HG02588 (cell line): ENCODE data around the gene ADAMTS8.

Source experiments
- ATAC-seq: cut with Tn5 transposase; IDR thresholded peaks from one replicate; pipeline ENCODE4 v1.9.1; 2021; ENCODE audit warnings: mild to moderate bottlenecking, moderate library complexity; ENCODE audit not compliant: unreplicated experiment

Gene ADAMTS8, protein sequence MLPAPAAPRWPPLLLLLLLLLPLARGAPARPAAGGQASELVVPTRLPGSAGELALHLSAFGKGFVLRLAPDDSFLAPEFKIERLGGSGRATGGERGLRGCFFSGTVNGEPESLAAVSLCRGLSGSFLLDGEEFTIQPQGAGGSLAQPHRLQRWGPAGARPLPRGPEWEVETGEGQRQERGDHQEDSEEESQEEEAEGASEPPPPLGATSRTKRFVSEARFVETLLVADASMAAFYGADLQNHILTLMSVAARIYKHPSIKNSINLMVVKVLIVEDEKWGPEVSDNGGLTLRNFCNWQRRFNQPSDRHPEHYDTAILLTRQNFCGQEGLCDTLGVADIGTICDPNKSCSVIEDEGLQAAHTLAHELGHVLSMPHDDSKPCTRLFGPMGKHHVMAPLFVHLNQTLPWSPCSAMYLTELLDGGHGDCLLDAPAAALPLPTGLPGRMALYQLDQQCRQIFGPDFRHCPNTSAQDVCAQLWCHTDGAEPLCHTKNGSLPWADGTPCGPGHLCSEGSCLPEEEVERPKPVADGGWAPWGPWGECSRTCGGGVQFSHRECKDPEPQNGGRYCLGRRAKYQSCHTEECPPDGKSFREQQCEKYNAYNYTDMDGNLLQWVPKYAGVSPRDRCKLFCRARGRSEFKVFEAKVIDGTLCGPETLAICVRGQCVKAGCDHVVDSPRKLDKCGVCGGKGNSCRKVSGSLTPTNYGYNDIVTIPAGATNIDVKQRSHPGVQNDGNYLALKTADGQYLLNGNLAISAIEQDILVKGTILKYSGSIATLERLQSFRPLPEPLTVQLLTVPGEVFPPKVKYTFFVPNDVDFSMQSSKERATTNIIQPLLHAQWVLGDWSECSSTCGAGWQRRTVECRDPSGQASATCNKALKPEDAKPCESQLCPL

DNA sequence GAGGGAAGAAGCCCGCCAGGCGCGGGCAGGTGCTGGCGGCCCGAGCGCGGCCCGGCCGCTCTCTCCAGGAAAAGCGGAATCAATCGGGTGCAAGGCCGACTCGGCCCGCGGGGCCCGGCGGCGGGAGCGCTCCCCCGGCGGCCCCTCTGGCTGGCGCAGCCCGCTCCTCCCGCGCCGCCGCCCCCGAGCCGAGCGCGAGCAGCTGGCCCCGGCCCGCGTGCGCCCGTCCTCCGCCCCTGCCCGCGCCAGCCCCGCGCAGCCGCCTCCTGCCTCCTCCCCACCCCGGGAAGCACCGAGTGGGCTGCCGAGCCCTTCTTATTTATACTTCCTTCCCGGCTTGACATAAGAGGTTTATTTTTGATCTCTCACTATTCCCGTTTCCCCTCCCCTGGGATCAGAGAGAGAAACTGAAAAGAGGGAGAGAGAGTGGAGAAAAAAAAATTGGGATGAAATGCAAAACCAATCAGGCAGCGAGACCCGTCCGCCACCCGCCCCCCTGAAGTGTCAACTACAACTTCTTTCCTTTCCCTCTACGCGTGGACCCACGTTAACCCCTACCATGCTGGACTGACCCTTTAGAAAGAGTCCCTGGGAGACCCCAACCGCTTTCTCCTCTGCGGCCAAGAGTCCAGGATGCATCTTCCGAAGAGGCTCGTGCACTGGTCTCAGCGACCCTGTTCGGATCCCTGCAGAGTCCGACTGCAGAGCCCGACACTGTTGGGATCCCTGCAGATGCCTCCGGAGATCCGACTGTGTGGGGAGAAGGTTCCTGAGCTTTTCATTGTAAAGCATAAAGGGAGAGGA lies at the start of gene ADAMTS8:
Gene ADAMTS8, minus strand, starts transcription at position 294 of the 804 bp plus-strand sequence. CDS start 323 bp downstream, outside the sequence.
- ATAC-seq = no peak

DNA sequence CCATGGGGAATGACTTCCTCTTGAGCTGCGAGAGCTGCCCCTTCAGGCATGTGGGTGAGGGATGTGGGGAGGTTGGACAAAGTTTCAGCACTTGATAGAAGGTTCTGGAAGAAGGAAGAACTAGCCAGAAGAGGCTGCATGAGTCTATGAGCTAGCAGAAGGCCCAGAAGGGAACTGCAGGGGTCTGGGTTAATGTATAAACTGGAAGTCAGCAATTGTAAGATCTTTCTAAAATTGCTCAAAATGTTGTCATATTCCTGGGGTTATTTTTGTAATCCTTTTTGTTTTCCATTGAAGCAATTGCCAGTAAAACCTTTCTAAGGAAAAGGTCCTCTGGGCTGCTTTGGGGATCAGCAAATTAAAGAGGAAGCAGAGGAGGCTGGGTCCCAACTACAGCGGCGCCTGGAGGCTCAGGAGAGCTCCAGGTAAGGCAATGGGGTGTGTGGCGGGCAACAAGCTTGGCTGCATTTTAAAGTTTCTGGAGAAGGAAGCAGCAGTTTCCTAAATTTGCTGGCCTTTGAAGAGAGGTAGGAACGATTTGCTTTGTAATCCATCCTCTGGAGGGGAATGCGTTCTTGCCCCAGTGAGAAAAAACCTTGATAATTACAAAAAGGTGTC lies 49.3 kb upstream of the ADAMTS8 start:
- no peak for ATAC-seq

DNA sequence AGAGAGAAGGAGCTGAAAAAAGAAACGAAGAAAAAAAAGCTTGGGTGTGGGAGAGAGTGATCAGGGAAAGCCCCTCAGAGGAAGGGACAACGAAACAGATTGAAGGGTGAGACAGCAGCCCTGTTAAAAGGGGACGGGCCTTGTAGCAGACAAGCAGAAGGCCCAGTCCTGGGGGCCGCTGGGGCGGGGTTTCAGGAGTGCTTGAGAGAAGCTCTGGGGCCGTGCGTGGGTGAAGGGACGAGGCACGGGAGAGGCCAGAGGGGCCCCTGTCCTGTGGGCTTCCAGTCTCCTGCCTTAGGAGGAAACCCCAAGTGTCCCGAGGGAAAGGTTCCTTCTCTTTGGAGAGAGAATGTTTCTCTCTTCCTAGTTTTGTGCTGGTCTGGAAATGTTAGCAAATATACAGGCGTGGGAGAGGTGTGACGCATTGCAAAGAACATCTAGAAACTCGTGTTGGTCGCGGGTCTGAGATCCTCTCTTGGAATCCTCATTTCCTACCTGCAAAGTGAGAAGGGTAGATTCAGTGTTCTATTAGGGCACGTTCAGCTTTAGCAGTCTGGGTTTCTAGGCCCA lies 48.6 kb upstream of the ADAMTS8 start:
- ATAC-seq = no peak

DNA sequence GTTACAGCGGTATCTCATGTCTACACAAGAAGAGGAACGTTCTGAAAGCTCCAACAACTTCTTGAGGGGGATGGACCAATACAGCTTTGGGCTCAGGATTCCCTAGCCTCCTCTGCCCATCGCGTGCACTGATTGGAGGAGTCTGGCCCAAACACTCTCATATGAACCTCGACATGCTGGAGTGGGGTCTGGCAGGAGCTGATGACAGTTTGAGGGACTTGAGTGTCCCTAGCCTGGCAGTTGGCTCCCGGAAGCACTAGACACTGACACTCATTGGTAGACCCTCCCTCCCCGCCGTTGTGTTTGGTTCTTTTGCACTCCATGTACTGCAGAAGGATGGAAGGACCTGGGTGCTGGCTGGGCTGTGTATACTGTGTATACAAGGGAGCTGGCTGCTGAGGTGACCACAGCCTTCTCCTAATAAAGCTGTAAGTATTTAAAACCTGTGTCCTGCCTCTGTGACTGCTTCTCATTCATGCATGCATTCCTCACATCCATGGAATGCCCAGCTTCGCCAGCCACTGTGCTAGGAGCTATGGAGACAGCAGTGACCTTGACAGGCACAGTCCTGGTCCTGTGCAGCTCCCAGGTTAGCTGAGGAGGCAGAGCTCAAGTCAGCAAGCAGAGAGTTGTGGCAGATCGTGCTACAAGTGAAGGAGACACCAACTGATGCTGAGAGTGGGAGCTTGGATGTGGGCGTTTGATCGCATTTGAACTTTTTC lies 48.0 kb upstream of the ADAMTS8 start:
- no peak for ATAC-seq

DNA sequence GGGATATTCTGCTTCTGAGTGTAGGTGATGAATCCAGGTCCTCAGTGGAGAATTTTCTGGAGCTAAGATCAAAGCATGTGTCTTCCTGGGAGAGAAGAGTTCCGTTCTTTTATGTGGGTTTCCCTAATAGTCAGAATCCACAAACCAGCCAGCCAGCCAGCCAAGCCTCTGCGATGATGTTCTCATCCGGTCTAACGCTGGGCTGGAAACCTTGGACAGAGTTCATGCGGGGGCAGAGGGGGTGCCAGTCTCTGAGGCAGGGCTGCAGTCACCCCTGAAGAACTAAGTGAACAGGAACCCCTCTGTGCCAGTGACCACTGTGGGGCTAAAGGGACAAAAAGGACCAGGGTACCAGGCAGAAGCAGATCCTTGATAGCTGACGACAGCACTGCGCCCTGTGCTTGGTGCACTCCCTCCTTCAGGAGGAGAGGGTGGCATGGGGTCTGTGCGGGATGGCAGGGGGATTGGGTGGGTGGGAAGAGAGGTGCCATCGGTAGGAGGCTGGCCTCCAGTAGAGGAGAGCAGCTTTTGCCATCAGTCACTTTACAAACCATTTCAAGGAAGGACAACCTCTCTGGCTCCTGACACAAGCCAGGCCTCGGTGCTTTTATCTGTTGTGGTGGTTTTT lies 47.1 kb upstream of the ADAMTS8 start:
- no peak for ATAC-seq

DNA sequence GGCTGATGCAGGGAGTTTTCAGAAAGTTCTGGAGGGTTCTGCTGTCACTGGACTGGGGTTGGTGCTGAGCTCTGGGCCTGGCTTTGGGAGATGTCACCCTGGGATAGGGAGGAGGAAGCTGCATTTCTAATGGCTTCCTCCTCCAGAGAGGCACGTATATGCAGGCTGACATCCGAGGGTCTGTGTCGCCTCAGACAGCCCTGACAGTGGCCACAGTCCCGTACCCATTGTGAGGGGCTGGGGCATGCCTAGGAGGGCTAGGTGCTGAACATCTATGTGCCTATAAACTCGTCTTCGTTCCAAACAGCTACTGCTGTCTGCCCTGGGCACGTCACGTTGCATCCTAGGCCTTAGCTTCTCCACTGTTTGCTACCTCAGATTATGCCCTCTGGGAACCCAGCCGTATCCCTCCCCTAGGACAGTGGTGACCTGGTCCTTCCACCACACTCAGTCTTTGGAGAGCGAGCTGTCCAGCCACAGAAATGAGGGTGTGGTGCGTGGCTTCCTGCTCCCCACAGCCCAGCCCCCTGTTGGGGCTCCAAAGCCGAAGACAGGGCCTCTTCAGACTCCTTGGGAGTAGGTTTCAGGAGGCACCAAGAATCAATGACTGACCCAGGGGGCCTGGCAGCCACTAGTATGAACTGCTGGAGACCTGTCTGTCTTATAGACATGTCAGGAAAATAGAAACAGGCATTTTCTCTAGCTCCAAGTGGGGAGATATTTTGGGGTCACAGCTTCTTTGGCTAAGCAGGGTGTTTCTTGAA lies 46.4 kb upstream of the ADAMTS8 start:
- no peak for ATAC-seq

DNA sequence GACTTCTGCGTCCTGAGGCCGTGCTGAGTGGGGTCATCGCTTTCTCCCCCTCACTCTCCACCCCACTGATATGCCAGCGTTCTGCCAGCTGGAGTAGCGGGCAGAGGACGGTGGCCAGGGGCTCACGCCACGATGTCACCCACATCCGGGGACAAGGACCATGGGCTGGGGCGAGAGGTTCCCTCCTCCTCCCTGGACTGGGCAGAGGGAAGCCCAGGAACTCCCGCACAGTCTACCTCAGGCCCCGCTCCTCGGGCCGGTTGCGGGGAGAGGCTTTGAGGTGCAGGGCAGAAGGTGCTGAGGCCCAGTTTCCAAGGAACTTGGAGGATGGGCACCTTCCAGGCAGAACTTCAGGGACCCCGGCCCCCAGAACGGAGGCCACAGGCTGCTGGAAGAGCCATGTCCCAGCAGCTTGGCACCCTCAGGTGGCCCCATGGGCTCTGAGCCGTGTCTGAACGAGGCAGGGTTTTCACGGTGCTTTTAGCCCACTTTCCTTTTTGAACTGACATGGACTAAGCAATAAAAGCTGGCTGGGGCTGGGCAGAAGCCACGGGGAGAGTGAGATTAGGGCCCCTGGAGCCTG lies 45.5 kb upstream of the ADAMTS8 start:
- ATAC-seq = no peak

DNA sequence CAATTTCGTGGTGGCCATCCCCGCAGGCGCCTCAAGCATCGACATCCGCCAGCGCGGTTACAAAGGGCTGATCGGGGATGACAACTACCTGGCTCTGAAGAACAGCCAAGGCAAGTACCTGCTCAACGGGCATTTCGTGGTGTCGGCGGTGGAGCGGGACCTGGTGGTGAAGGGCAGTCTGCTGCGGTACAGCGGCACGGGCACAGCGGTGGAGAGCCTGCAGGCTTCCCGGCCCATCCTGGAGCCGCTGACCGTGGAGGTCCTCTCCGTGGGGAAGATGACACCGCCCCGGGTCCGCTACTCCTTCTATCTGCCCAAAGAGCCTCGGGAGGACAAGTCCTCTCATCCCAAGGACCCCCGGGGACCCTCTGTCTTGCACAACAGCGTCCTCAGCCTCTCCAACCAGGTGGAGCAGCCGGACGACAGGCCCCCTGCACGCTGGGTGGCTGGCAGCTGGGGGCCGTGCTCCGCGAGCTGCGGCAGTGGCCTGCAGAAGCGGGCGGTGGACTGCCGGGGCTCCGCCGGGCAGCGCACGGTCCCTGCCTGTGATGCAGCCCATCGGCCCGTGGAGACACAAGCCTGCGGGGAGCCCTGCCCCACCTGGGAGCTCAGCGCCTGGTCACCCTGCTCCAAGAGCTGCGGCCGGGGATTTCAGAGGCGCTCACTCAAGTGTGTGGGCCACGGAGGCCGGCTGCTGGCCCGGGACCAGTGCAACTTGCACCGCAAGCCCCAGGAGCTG lies 44.8 kb upstream of the ADAMTS8 start:
- no peak for ATAC-seq

DNA sequence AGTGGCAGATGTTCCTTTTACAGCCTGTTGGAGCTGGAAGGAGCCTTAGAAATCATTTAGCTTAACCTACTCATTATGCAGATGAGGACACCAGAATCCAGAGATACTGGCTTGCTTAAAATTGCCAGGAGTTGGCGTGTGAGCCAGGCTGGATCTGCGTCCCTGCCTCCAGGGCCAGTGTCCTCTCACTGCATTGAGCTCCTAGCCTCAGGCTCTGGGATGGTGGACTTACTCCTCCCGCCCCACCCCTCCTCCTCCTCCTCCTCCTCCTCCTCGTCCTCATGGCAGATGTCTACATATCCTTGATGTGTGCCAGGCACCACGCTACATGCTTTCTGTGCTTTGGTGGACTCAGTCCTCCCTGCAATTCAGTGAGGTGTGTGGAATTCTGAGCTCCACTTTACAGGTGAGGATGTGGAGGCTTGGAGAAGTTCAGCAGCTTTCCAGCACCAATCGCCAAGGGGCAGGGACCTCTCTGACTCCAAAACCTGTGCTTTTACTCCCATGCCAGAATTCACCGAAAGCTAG lies 44.1 kb upstream of the ADAMTS8 start:
- no peak for ATAC-seq

DNA sequence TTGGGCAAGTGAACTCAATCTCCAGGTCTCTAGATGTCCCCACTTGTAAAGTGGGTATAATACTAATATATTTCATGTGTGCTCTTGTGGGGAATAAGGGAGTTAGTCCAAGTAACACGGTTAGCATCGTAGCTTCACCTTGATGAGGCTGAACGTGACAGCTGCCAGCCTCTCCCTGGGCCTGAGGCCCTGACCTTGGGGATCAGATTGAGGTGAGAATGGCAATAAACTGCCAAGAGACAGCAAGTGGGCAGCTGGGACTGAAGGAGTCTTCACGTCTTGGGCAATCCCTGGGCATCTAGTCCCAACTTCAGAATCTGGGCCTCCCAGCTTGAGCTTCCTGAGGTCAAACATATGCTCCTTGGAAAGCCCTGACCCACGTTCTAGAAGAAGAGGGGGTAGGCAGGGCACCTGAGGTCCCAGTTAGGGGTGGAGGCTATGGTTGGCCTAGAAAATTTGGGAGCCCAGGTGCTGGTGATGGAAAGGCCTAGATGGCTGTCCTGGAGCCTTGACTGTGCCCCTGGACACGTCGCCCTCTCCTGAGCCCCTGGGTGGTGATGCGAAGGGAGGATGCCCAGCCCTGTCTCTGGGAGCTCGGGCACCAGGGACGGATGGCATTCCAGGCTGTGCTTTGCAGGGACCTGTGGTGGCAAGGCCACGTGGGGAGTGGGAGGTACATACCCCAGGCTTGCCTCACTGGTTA lies 43.5 kb upstream of the ADAMTS8 start:
- no peak for ATAC-seq

DNA sequence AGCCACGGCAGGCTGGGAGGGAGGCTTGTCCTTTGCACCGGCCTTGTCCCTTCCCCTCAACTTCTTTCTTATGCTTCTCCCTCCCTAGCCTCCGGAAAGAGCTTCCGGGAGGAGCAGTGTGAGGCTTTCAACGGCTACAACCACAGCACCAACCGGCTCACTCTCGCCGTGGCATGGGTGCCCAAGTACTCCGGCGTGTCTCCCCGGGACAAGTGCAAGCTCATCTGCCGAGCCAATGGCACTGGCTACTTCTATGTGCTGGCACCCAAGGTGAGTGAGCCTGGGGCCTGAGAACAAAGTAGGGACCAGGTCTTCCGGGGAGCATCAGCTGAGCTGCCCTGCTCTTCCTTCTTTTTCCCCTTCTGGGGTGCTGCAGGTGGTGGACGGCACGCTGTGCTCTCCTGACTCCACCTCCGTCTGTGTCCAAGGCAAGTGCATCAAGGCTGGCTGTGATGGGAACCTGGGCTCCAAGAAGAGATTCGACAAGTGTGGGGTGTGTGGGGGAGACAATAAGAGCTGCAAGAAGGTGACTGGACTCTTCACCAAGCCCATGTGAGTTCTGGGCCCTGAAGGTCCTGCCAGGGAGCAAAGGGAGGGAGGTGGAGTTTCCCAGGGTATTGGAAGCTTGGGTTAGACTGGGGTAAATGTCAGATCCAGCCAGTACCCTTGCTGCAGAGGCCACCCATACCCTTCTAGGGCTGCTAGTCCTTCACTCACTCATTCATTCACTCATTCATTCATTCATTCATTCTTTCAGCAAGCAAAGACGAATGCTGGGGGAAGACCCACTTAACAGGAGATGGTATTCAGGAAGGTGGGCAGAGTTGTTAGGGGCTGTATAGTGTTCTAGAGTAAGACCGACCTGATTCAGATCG lies 42.7 kb upstream of the ADAMTS8 start:
- no peak for ATAC-seq

DNA sequence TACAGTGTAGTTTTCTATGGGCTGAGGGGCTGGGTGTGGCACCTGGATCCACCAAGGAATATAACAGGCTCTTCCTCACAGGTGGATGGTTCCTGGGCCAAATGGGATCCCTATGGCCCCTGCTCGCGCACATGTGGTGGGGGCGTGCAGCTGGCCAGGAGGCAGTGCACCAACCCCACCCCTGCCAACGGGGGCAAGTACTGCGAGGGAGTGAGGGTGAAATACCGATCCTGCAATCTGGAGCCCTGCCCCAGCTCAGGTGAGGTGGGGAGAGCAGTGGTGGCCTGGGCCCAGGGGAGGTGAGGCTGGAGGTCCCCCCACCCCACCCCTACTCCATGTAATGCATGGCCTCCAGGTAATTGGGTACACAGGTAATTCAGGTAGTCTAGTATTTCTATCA lies 40.8 kb upstream of the ADAMTS8 start:
- ATAC-seq = no peak

DNA sequence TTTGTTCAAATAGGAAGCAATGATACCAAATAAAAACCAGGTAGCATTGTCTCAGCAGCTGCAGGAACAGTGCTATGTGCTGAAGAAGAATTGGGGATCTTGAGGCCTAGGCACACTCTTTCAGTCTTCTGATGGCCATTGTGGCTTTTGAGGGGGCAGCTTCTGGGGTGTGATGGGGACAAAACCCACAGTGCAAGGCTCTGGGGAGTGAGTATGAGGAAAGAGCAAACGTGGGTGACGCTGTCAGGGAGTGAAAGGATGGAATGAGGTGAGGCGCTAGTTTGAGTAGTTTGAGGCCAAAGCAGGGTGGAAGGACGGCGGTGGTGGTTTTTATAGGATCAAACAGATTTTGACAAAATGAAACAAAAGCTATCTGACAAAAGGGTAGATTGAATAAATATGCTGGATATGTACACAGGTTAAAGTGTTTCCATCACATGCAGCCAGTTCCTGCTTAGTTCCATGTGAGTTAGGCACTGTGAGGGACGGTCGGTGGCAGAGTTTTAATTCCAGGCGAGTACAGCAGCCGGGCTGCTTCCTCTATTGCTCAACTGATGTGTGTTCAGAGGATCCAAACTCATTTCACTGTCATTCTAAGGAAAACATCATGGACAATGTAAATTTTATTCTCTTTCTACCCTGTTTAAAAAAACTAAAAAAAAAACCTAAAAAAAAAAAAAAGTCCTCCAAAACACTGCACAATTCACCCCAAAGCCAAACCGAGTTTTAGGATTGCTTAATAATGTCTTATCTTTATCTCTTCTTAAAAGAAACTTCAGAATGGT lies 38.9 kb upstream of the ADAMTS8 start:
- no peak for ATAC-seq

DNA sequence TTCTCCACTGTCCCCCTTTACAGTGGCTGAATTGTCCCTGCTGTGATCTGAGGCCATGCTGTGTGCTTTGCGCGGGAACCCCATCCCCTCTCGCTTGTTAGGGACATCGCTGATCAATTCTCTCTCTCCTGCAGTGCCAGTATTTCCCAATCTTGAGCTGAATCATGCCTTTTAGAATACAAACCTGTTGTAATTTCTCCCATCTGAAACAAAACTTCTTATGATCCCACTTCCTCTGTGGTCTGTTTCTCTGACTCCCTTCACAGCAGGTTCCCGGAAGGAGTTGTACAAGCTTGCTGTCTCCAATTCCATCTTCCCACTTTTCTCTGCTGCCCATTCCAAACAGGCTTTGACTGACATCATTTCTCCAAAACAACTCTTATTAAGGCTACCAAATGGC lies 36.9 kb upstream of the ADAMTS8 start:
- ATAC-seq = no peak

DNA sequence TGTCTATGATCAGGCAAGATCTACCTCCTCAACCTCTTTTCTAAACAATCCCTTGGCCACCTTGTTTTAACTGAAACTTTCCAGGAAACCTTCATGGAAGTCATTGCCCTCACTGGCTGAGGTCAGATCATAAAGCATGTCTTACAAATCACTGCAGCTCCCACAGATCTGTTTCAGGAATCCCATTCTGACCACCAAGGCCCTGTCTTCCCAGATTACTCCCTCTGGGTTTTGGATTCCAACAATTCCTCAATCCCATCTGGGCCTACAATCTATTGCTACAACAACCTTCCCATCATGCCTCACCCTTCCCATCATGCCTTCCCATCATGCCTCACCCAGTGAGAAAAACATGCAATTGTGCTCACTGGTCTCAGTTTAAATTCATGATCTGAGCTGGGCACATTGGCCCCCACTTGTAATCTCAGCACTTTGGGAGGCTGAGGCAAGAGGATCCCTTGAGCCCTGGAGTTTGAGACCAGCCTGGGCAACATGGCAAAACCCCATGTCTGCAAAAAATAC lies 35.9 kb upstream of the ADAMTS8 start:
- no peak for ATAC-seq
